MCF 10A (cell line): Measurements from ENCODE around the gene CYYR1. TPM values are rescaled to one million over a fixed set of nuclear protein-coding genes. Genes with fewer than 3 reads are reported as not detected.

Experiments used
- BruUV-seq: library from RNA; stranded (reverse); fragments of 400-500 nt; replicated peaks from 2 replicates; lab custom pipeline; 2021; lab: Mats Ljungman, UMichigan
- CTCF ChIA-PET: fragments of 300-600 bp; sonication (Branson Sonifier 250); formaldehyde crosslinking; extraction: SDS; loops from one replicate; lab custom pipeline; 2021; ENCODE audit warnings: antibody characterized with exemption, inconsistent platforms; lab: Yijun Ruan, JAX
- POLR2A ChIA-PET: fragments of 300-600, 350-650 bp; sonication (Branson Sonifier 250); formaldehyde crosslinking; extraction: SDS; loops from one replicate; lab custom pipeline; 2020; ENCODE audit warnings: antibody characterized with exemption, inconsistent platforms; lab: Yijun Ruan, JAX
- DNase-seq: peaks from one replicate; pipeline ENCODE4 v3.0.0-alpha.2; 2018; ENCODE audit not compliant: unreplicated experiment
- H3K27ac Mint-ChIP-seq: one replicate; pipeline ENCODE4 v1.8.0; 2022; ENCODE audit warnings: mild to moderate bottlenecking, low read depth, mixed read lengths; ENCODE audit not compliant: unreplicated experiment
- H3K27me3 Mint-ChIP-seq: one replicate; pipeline ENCODE4 v1.8.0; 2022; ENCODE audit warnings: mixed read lengths; ENCODE audit not compliant: insufficient read depth, unreplicated experiment
- H3K36me3 Mint-ChIP-seq: one replicate; pipeline ENCODE4 v1.8.0; 2022; ENCODE audit warnings: mild to moderate bottlenecking, moderate library complexity, mixed read lengths; ENCODE audit not compliant: insufficient read depth, unreplicated experiment
- H3K4me1 Mint-ChIP-seq: one replicate; pipeline ENCODE4 v1.8.0; 2022; ENCODE audit warnings: mixed read lengths; ENCODE audit not compliant: insufficient read depth, unreplicated experiment
- H3K4me3 Mint-ChIP-seq: one replicate; pipeline ENCODE4 v1.8.0; 2022; ENCODE audit warnings: mild to moderate bottlenecking, moderate library complexity, mixed read lengths; ENCODE audit not compliant: unreplicated experiment
- H3K9me3 Mint-ChIP-seq: one replicate; pipeline ENCODE4 v1.8.0; 2022; ENCODE audit warnings: mixed read lengths; ENCODE audit not compliant: unreplicated experiment
- intact Hi-C: fragments of 100-400 bp; cut with micrococcal nuclease; formaldehyde crosslinking; loops from 2 replicates; pipeline ENCODE4 v1.14.1; 2022
- total RNA-seq: library from RNA; stranded (reverse); gene quantifications from 2 replicates; pipeline ENCODE4 v1.2.3, GENCODE V29; 2022
- TF ChIP-seq, protein P1 (sequence below): fragments of 200-600 bp; IDR thresholded peaks from one replicate; pipeline ENCODE4 v1.8.0; 2022; ENCODE audit warnings: antibody characterized with exemption, mild to moderate bottlenecking; ENCODE audit not compliant: unreplicated experiment

CYYR1 gene
- total RNA-seq, 1 experiment from 2014 or later = not detected

GRCh38 chr21:26597981-26598380 is 24.9 kb upstream of the CYYR1 start:
- BruUV-seq = no TSS peak
- Mint-ChIP-seq H3K4me3 (no peak overlapping the region), H3K27ac (no peak overlapping the region), H3K27me3 (no peaks in the 10 kb centered on the region), H3K36me3 (no peaks in the 10 kb centered on the region), H3K4me1 (no peaks in the 10 kb centered on the region), H3K9me3 (no peaks in the 10 kb centered on the region)
- TF ChIP-seq, protein P1, sequence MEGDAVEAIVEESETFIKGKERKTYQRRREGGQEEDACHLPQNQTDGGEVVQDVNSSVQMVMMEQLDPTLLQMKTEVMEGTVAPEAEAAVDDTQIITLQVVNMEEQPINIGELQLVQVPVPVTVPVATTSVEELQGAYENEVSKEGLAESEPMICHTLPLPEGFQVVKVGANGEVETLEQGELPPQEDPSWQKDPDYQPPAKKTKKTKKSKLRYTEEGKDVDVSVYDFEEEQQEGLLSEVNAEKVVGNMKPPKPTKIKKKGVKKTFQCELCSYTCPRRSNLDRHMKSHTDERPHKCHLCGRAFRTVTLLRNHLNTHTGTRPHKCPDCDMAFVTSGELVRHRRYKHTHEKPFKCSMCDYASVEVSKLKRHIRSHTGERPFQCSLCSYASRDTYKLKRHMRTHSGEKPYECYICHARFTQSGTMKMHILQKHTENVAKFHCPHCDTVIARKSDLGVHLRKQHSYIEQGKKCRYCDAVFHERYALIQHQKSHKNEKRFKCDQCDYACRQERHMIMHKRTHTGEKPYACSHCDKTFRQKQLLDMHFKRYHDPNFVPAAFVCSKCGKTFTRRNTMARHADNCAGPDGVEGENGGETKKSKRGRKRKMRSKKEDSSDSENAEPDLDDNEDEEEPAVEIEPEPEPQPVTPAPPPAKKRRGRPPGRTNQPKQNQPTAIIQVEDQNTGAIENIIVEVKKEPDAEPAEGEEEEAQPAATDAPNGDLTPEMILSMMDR = no peak
- ChIA-PET CTCF (interaction anchor here (0.7 to 0.9 kb wide), 2 partner anchors 10 to 45 kb away, joined by 3 to 4 read pairs; no protein-coding TSS in a partner anchor), POLR2A (interaction anchor here (0.7 to 2.0 kb wide), 4 partner anchors 10 to 702 kb away, joined by 3 to 8 read pairs (median 5); no protein-coding TSS in a partner anchor)
- intact Hi-C loops = no loop called here
- DNase-seq = peak; percentile 3

DNA sequence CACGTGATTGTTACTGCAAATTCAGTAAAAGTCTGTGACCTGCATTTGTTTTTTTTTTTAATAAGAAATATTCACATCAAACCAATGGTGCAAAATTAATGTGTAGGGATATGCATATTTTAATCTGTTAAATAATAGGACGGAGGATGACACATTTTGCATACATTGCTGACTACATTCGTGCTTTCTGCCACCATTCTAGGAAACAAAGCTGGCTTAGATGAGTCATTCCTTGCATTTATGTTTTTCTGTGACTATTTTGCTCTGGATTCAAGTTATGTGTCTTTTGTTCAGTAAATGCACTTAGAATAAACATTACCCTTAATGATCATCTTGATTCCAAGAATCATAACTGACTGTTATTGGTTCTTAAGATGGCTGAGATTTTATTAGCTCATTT is 23.9 kb upstream of the CYYR1 start:
- TF ChIP-seq, protein P1 = no peak
- BruUV-seq = no TSS peak
- Mint-ChIP-seq H3K36me3 (no peaks in the 10 kb centered on the region), H3K27me3 (no peaks in the 10 kb centered on the region), H3K4me3 (no peak overlapping the region), H3K4me1 (no peaks in the 10 kb centered on the region), H3K9me3 (no peaks in the 10 kb centered on the region), H3K27ac (no peak overlapping the region)
- intact Hi-C loops = no loop called here
- CTCF ChIA-PET = interaction anchor here (0.6 to 1.0 kb wide), 3 partner anchors 28 to 101 kb away, joined by 3 to 4 read pairs (median 4); no protein-coding TSS in a partner anchor
- no peak for DNase-seq
- POLR2A ChIA-PET = interaction anchor here (1.2 to 2.0 kb wide), 2 partner anchors 9 to 701 kb away, joined by 3 to 8 read pairs; no protein-coding TSS in a partner anchor

GRCh38 chr21:26595971-26596370 is 22.9 kb upstream of the CYYR1 start:
- no TSS peak for BruUV-seq
- Mint-ChIP-seq H3K27me3 (no peaks in the 10 kb centered on the region), H3K27ac (no peak overlapping the region), H3K4me1 (no peaks in the 10 kb centered on the region), H3K4me3 (no peak overlapping the region), H3K9me3 (no peaks in the 10 kb centered on the region), H3K36me3 (no peaks in the 10 kb centered on the region)
- POLR2A ChIA-PET = no interaction called here
- no peak for DNase-seq
- intact Hi-C loops = no loop called here
- CTCF ChIA-PET = no interaction called here
- TF ChIP-seq, protein P1 = no peak

DNA sequence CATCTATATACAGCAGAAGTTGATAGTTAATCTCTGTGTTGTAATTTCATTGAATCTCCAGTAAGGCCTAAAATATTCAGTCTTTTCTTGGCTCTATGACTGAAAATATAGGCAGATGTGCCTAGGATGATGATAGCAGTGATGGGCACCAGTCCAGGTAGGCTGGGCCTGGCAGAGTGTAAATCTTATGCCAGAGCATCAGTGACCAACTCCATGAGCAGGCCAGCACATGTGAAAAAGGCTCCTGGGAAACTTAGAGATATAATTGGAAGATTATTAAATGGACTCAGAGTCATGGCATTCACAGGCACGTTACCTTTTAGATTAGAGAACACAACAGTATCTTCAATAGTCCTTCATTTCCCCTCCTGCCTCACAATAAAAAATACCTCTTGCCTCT is 20.7 kb upstream of the CYYR1 start:
- intact Hi-C loops = no loop called here
- TF ChIP-seq, protein P1 = no peak
- no peaks in the 10 kb centered on the region for H3K4me1 Mint-ChIP-seq
- ChIA-PET CTCF (no interaction called here), POLR2A (no interaction called here)
- BruUV-seq = no TSS peak
- no peaks in the 10 kb centered on the region for H3K27me3 Mint-ChIP-seq
- DNase-seq = no peak
- no peak overlapping the region for H3K27ac Mint-ChIP-seq
- H3K4me3 Mint-ChIP-seq = no peak overlapping the region
- H3K36me3 Mint-ChIP-seq = no peaks in the 10 kb centered on the region
- no peaks in the 10 kb centered on the region for H3K9me3 Mint-ChIP-seq
